Smooth muscle cell (in vitro differentiated cells): Measurements from ENCODE around the gene TXK. TPM values are rescaled to one million over a fixed set of nuclear protein-coding genes. Genes with fewer than 3 reads are reported as not detected.

Experiments used
- DNase-seq: peaks from one replicate; lab custom pipeline; 2025; ENCODE audit not compliant: unreplicated experiment; lab: John Stamatoyannopoulos, UW
- H2AFZ ChIP-seq: fragments of 200-600 bp; sonication (generic); 2 replicates; pipeline ENCODE4 v1.6.0; 2016; ENCODE audit warnings: antibody characterized with exemption, low read depth, mild to moderate bottlenecking
- H3F3A ChIP-seq: fragments of 200-600 bp; sonication (generic); 2 replicates; pipeline ENCODE4 v1.6.0; 2017; ENCODE audit warnings: antibody characterized with exemption, low read depth
- H3K27ac ChIP-seq: fragments of 200-600 bp; sonication (generic); 2 replicates; pipeline ENCODE4 v1.5.1; 2016; ENCODE audit warnings: low read depth, mild to moderate bottlenecking
- H3K27me3 ChIP-seq: fragments of 200-600 bp; sonication (generic); 2 replicates; pipeline ENCODE4 v1.6.1; 2016; ENCODE audit warnings: low read depth, mild to moderate bottlenecking
- H3K36me3 ChIP-seq: fragments of 200-600 bp; sonication (generic); 2 replicates; pipeline ENCODE4 v1.5.1; 2016; ENCODE audit warnings: low read depth
- H3K4me1 ChIP-seq: fragments of 200-600 bp; sonication (generic); 2 replicates; pipeline ENCODE4 v1.5.1; 2016; ENCODE audit warnings: low read depth
- H3K4me2 ChIP-seq: fragments of 200-600 bp; sonication (generic); 2 replicates; pipeline ENCODE4 v1.6.0; 2016; ENCODE audit warnings: mild to moderate bottlenecking
- H3K4me3 ChIP-seq: fragments of 200-600 bp; sonication (generic); 2 replicates; pipeline ENCODE4 v1.5.1; 2016; ENCODE audit warnings: mild to moderate bottlenecking
- H3K79me2 ChIP-seq: fragments of 200-600 bp; sonication (generic); 2 replicates; pipeline ENCODE4 v1.6.0; 2016; ENCODE audit warnings: low read depth, mild to moderate bottlenecking
- H3K9ac ChIP-seq: fragments of 200-600 bp; sonication (generic); 2 replicates; pipeline ENCODE4 v1.6.0; 2016; ENCODE audit warnings: low read depth
- H3K9me3 ChIP-seq: fragments of 200-600 bp; sonication (generic); replicated peaks from 2 replicates; pipeline ENCODE4 v1.5.1; 2016; ENCODE audit warnings: low read depth
- H4K20me1 ChIP-seq: fragments of 200-600 bp; sonication (generic); 2 replicates; pipeline ENCODE4 v1.6.0; 2016; ENCODE audit warnings: low read depth
- CTCF ChIP-seq: fragments of 200-600 bp; sonication (generic); IDR thresholded peaks from 2 replicates; pipeline ENCODE4 v1.5.1; 2017; ENCODE audit warnings: borderline replicate concordance, mild to moderate bottlenecking, antibody characterized with exemption; ENCODE audit not compliant: insufficient read depth, poor library complexity, severe bottlenecking
- WGBS: methylation state at CpG from one replicate; pipeline ENCODE4 v1.1.7; 2016; ENCODE audit warnings: low lambda C conversion rate; 5-methylcytosine and 5-hydroxymethylcytosine counted together
- polyA plus RNA-seq: library from polyadenylated mRNA; unstranded; fragments of >200 nt; fragmentation: Nextera tagmentation; extraction: Ambion mirVana; gene quantifications from 2 replicates; pipeline ENCODE4 v1.2.1, GENCODE V29; 2016
- total RNA-seq: library from RNA; depleted of rRNA; stranded (reverse); fragments of >200 nt; gene quantifications from 2 replicates; pipeline ENCODE4 v1.2.3, GENCODE V29; 2014

The TXK gene
- total and polyA plus RNA-seq, 2 experiments from 2014 or later: 0.09 TPM; not detected in 1

- WGBS: 86% methylated on average over 2 of the region's 2 CpGs
- TF ChIP-seq CTCF: no peak
Measured at GRCh38 chr4:48095441-48095840, 38.6 kb downstream of the TXK start.

GRCh38 chr4:48093991-48094416 is 40.0 kb downstream of the TXK start:
- no peaks in the 10 kb centered on the region for H4K20me1 ChIP-seq
- TF ChIP-seq CTCF: no peak
- H3K4me1 ChIP-seq: no peaks in the 10 kb centered on the region
- H3K27me3 ChIP-seq: no peaks in the 10 kb centered on the region
- no peaks in the 10 kb centered on the region for H3K36me3 ChIP-seq
- no peaks in the 10 kb centered on the region for H3K9me3 ChIP-seq
- no peak overlapping the region for H3K4me3 ChIP-seq
- H3K79me2 ChIP-seq: no peaks in the 10 kb centered on the region
- H3K9ac ChIP-seq: no peak overlapping the region
- H2AFZ ChIP-seq: no peak overlapping the region
- no peak for DNase-seq
- H3K27ac ChIP-seq: no peak overlapping the region
- 31% methylated on average over 3 of the region's 3 CpGs for WGBS
- H3F3A ChIP-seq: no peaks in the 10 kb centered on the region
- no peak overlapping the region for H3K4me2 ChIP-seq

More at GRCh38 chr4:48095441-48095840, 38.6 kb downstream of the TXK start:
- Histone ChIP-seq H3K9ac (no peak overlapping the region), H4K20me1 (no peaks in the 10 kb centered on the region), H3K79me2 (no peaks in the 10 kb centered on the region), H2AFZ (no peak overlapping the region), H3K27me3 (no peaks in the 10 kb centered on the region), H3K36me3 (no peaks in the 10 kb centered on the region), H3K27ac (no peak overlapping the region), H3K4me1 (no peaks in the 10 kb centered on the region), H3K4me3 (no peak overlapping the region), H3K4me2 (no peak overlapping the region), H3K9me3 (no peaks in the 10 kb centered on the region), H3F3A (no peaks in the 10 kb centered on the region)
- DNase-seq: no peak

GRCh38 chr4:48090621-48091020 is 43.4 kb downstream of the TXK start:
- Histone ChIP-seq H3K4me3 (no peak overlapping the region), H3K27ac (no peak overlapping the region), H3K36me3 (no peaks in the 10 kb centered on the region), H3K9me3 (no peaks in the 10 kb centered on the region), H3K4me2 (no peak overlapping the region), H3F3A (no peaks in the 10 kb centered on the region), H3K79me2 (no peaks in the 10 kb centered on the region), H3K4me1 (no peaks in the 10 kb centered on the region), H4K20me1 (no peaks in the 10 kb centered on the region), H2AFZ (no peak overlapping the region), H3K9ac (no peak overlapping the region), H3K27me3 (no peaks in the 10 kb centered on the region)
- no peak for DNase-seq
- WGBS: 68% methylated on average over 5 of the region's 5 CpGs
- TF ChIP-seq CTCF: no peak

GRCh38 chr4:48085821-48086589 is 48.0 kb downstream of the TXK start:
- Histone ChIP-seq H3K4me3 (no peak overlapping the region), H3K27ac (no peak overlapping the region), H3K9ac (no peak overlapping the region), H3F3A (no peaks in the 10 kb centered on the region), H2AFZ (no peak overlapping the region), H3K79me2 (no peaks in the 10 kb centered on the region), H4K20me1 (no peaks in the 10 kb centered on the region), H3K4me1 (no peaks in the 10 kb centered on the region), H3K4me2 (no peak overlapping the region), H3K27me3 (no peaks in the 10 kb centered on the region), H3K36me3 (no peaks in the 10 kb centered on the region), H3K9me3 (no peaks in the 10 kb centered on the region)
- no peak for TF ChIP-seq CTCF
- 65% methylated on average over 8 of the region's 8 CpGs for WGBS
- DNase-seq: no peak
